Measurements from ENCODE around the gene ICOS.

DNA sequence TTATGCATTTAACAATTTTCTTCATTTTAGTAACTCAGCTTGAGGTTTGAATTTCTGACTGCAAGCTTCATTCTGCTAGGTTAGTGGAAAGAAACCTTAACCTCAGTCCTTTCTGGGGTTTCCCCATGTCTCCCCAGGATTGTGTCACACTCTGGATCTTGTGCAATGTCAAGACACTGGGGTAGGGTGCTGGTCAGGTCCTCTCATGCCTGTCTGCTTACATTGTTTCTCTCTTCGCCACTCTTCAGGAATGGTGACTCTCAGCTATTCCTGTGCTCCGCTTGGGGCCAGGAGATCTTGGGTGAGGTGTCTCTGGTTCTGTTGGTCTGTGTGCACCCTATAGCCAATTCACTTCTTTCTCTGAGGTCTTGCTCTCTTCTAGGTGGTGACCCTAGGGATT lies 45.1 kb upstream of the ICOS start:
- TF ChIP-seq, protein P1, sequence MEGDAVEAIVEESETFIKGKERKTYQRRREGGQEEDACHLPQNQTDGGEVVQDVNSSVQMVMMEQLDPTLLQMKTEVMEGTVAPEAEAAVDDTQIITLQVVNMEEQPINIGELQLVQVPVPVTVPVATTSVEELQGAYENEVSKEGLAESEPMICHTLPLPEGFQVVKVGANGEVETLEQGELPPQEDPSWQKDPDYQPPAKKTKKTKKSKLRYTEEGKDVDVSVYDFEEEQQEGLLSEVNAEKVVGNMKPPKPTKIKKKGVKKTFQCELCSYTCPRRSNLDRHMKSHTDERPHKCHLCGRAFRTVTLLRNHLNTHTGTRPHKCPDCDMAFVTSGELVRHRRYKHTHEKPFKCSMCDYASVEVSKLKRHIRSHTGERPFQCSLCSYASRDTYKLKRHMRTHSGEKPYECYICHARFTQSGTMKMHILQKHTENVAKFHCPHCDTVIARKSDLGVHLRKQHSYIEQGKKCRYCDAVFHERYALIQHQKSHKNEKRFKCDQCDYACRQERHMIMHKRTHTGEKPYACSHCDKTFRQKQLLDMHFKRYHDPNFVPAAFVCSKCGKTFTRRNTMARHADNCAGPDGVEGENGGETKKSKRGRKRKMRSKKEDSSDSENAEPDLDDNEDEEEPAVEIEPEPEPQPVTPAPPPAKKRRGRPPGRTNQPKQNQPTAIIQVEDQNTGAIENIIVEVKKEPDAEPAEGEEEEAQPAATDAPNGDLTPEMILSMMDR (conservative IDR thresholded peaks at IDR 0.05 in 1 of 2, IDR thresholded peaks at IDR 0.05 in 1 of 2; ENCODE audit: extremely low read depth in 1 of 2, insufficient read depth in 1 of 2, low read depth in 1 of 2, low read length in 2 of 2) = no peak
- no peak for TF ChIP-seq EZH2 (IDR thresholded peaks at IDR 0.05; ENCODE audit: borderline replicate concordance, low read length)

All from mammary epithelial cell (primary cell).